A549 (cell line): Measurements from ENCODE around the gene RPL27. TPM values are rescaled to one million over a fixed set of nuclear protein-coding genes. Genes with fewer than 3 reads are reported as not detected.

Source experiments
- ATAC-seq, 2 experiments: fragments of 200-7000 bp in 1 of 2; fragments of >200 bp in 1 of 2; cut with Nextera tagmentation in 1 of 2; cut with Tn5 transposase in 1 of 2; 3 replicates each; pipeline versions ENCODE4 v1.8.0 to v1.9.1; 2018 to 2020; ENCODE audit warnings: mild to moderate bottlenecking in 1 of 2, moderate library complexity in 1 of 2
- CTCF ChIA-PET: fragments of 300-600 bp; sonication (Branson Sonifier 250); formaldehyde crosslinking; extraction: SDS; loops from one replicate; lab custom pipeline; 2021; ENCODE audit warnings: antibody characterized with exemption, inconsistent platforms; lab: Yijun Ruan, JAX
- POLR2A ChIA-PET: fragments of 350-600 bp; formaldehyde crosslinking; extraction: SDS; loops from one replicate; lab custom pipeline; 2021; ENCODE audit warnings: antibody characterized with exemption, inconsistent platforms; lab: Yijun Ruan, JAX
- DNase-seq, 2 experiments: peaks; one replicate each; pipeline versions ENCODE4 v3.0.0 to v3.0.0-alpha.2; 2011 to 2016; ENCODE audit warnings: low read depth in 1 of 2, low spot score in 1 of 2
- FAIRE-seq: peaks from 2 replicates; lab custom pipeline; 2011; peaks lifted over from hg19 to GRCh38; lab: Jason Lieb, UNC
- H3K27ac ChIP-seq, 2 experiments: fragments of >200 bp; sonication (Bioruptor Twin); formaldehyde crosslinking; 3 replicates each; pipeline ENCODE4 v1.5.1; 2016 to 2017
- H3K4me1 ChIP-seq: fragments of >200 bp; sonication (Bioruptor Twin); formaldehyde crosslinking; 3 replicates; pipeline ENCODE4 v1.6.1; 2016
- H3K4me2 ChIP-seq: fragments of >200 bp; sonication (Bioruptor Twin); formaldehyde crosslinking; 3 replicates; pipeline ENCODE4 v1.6.1; 2016
- H3K4me3 ChIP-seq: fragments of >200 bp; sonication (Bioruptor Twin); formaldehyde crosslinking; 3 replicates; pipeline ENCODE4 v1.5.1; 2016
- H3K9me3 ChIP-seq: fragments of >200 bp; sonication (Bioruptor Twin); formaldehyde crosslinking; 3 replicates; pipeline ENCODE4 v1.6.1; 2016
- BHLHE40 ChIP-seq: IDR thresholded peaks from 2 replicates; pipeline ENCODE4 v1.6.1; 2012; ENCODE audit warnings: low read depth, low read length, inconsistent platforms
- CBX2 ChIP-seq: fragments of 200-600 bp; sonication (generic); IDR thresholded peaks from 2 replicates; pipeline ENCODE4 v1.6.1; 2016; ENCODE audit warnings: low read depth, mild to moderate bottlenecking, borderline replicate concordance
- CHD2 ChIP-seq: fragments of 150-350 bp; IDR thresholded peaks from 2 replicates; pipeline ENCODE4 v1.6.1; 2014; ENCODE audit warnings: low read length; ENCODE audit not compliant: partially characterized antibody
- EHF ChIP-seq: fragments of 250-450 bp; sonication (Bioruptor Pico); IDR thresholded peaks from 2 replicates; pipeline ENCODE4 v1.5.0; 2020; ENCODE audit warnings: mild to moderate bottlenecking
- EP300 ChIP-seq, 2 experiments: fragments of >200 bp; sonication (Bioruptor Twin); formaldehyde crosslinking; IDR thresholded peaks; 2 replicates in 1 of 2; 3 replicates in 1 of 2; pipeline ENCODE4 v1.6.1; 2016 to 2017
- HDAC2 ChIP-seq: fragments of 200-600 bp; sonication (generic); IDR thresholded peaks from 2 replicates; pipeline ENCODE4 v1.6.1; 2016
- HOXA7 ChIP-seq: fragments of 250-450 bp; sonication (Bioruptor Pico); IDR thresholded peaks from 2 replicates; pipeline ENCODE4 v1.5.0; 2020; ENCODE audit warnings: mild to moderate bottlenecking, moderate library complexity
- HOXB13 ChIP-seq: fragments of 250-450 bp; sonication (Bioruptor Pico); IDR thresholded peaks from 2 replicates; pipeline ENCODE4 v1.5.0; 2020; ENCODE audit warnings: low read depth, mild to moderate bottlenecking, moderate library complexity
- JUN ChIP-seq, 2 experiments: fragments of >200 bp; sonication (Bioruptor Twin); formaldehyde crosslinking; IDR thresholded peaks; 2 replicates in 1 of 2; 3 replicates in 1 of 2; pipeline ENCODE4 v1.6.1; 2016 to 2017
- KDM5A ChIP-seq: fragments of 200-600 bp; sonication (generic); IDR thresholded peaks from 2 replicates; pipeline ENCODE4 v1.6.1; 2016; ENCODE audit warnings: antibody characterized with exemption, mild to moderate bottlenecking
- MAFK ChIP-seq: fragments of 450-650 bp; IDR thresholded peaks from 2 replicates; pipeline ENCODE4 v1.6.1; 2014; ENCODE audit not compliant: partially characterized antibody
- NFE2L2 ChIP-seq: fragments of 150-350 bp; conservative IDR thresholded peaks from 2 replicates; pipeline ENCODE4 v1.6.1; 2014; ENCODE audit warnings: low read length
- NPAS2 ChIP-seq: fragments of 250-450 bp; sonication (Bioruptor Pico); IDR thresholded peaks from 2 replicates; pipeline ENCODE4 v1.8.0; 2022; ENCODE audit warnings: mild to moderate bottlenecking, moderate library complexity, borderline replicate concordance
- NR3C1 ChIP-seq: fragments of >200 bp; sonication (Bioruptor Twin); formaldehyde crosslinking; IDR thresholded peaks from 3 replicates; pipeline ENCODE4 v1.6.1; 2017
- POLR2AphosphoS2 ChIP-seq: conservative IDR thresholded peaks from 2 replicates; pipeline ENCODE4 v1.6.1; 2012; ENCODE audit warnings: low read length, improper control_type of control experiment, inconsistent platforms
- RCOR1 ChIP-seq: fragments of 150-350 bp; IDR thresholded peaks from 2 replicates; pipeline ENCODE4 v1.6.1; 2014; ENCODE audit warnings: antibody characterized with exemption, low read length, low read depth
- RFX5 ChIP-seq: fragments of 450-650 bp; IDR thresholded peaks from 2 replicates; pipeline ENCODE4 v1.7.1; 2014; ENCODE audit warnings: antibody characterized with exemption, mild to moderate bottlenecking, moderate library complexity
- ZNF302 ChIP-seq: fragments of 250-450 bp; sonication (Bioruptor Pico); IDR thresholded peaks from 2 replicates; pipeline ENCODE4 v1.9.0; 2021; ENCODE audit warnings: inconsistent platforms, mild to moderate bottlenecking, moderate library complexity
- ZSCAN20 ChIP-seq: fragments of 250-450 bp; sonication (Bioruptor Pico); IDR thresholded peaks from 2 replicates; pipeline ENCODE4 v1.8.0; 2022; ENCODE audit warnings: mild to moderate bottlenecking, moderate library complexity
- WGBS: methylation state at CpG from one replicate; pipeline ENCODE4 v1.1.6; 2017; ENCODE audit errors: missing lambda C conversion rate; 5-methylcytosine and 5-hydroxymethylcytosine counted together
- polyA plus RNA-seq, 4 experiments: library from polyadenylated mRNA; depleted of rRNA in 3 of 4; stranded (reverse); fragments of >200 nt; fragmentation: RNase III in 1 of 4; extraction: RNeasy Plus Mini Kit Qiagen cat#74134 plus additional on column Dnase treatment in 1 of 4; gene quantifications; 2 replicates in 3 of 4; 3 replicates in 1 of 4; pipeline ENCODE4 v1.2.3, GENCODE V29; 2011 to 2017
- TF ChIP-seq, protein P1 (sequence below): fragments of 250-450 bp; sonication (Bioruptor Pico); IDR thresholded peaks from 2 replicates; pipeline ENCODE4 v1.5.0; 2021; ENCODE audit warnings: mild to moderate bottlenecking, moderate library complexity, borderline replicate concordance
- TF ChIP-seq, protein P2 (sequence below): IDR thresholded peaks from 2 replicates; pipeline ENCODE4 v1.6.1; 2012
- TF ChIP-seq, protein P3 (sequence below): fragments of >200 bp; sonication (Bioruptor Twin); formaldehyde crosslinking; IDR thresholded peaks from 3 replicates; pipeline ENCODE4 v1.6.1; 2016
- TF ChIP-seq, protein P4 (sequence below): fragments of 250-450 bp; sonication (Bioruptor Pico); IDR thresholded peaks from 2 replicates; pipeline ENCODE4 v1.5.0; 2020; ENCODE audit warnings: low read depth, mild to moderate bottlenecking, moderate library complexity

RPL27 gene
- polyA plus RNA-seq, 2 of the 4 experiments (the other 2 are of a cell fraction), result 2,894 to 5,746 TPM

DNA sequence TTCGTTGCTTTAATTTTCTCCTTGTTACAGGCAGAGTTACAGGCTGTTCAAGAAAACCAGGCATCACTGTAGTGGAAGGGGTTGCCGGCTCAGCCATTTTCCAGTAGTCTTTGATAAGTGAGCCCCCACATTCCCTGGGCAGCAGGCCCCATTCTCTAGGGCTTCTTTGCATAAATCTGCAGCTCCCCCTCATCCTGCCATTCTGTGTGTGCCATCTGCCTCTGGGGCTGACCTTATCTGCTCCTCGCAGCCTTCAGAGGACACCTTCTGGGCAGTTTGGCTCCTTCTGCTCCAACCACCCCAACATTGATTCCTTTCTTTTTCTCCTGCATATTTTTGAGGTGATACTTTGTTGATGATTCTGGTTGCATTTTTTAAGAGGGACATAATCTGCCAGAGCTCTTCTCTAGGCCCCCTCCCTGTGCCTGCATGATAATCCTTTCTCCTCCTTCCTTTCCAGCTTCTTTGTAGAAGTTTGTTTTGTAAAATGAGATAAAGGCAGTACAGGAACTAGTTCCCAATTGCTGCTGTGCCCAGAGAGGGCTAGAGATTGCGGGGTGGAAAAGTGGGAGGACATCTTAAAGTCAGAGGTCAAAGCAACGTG is 43.9 kb downstream of the RPL27 start:
- POLR2A ChIA-PET, result no interaction called here
- FAIRE-seq, result no peak
- ATAC-seq, result no peak; a peak in 2 of 6 replicates
- Histone ChIP-seq H3K4me2 (no peak overlapping the region), H3K4me1 (no peaks in the 10 kb centered on the region), H3K4me3 (no peak overlapping the region), H3K9me3 (no peaks in the 10 kb centered on the region), H3K27ac (no peak overlapping the region)
- 90% methylated on average over 5 of the region's 5 CpGs for WGBS
- TF ChIP-seq CBX2, result no peak
- no peak for TF ChIP-seq POLR2AphosphoS2
- no peak for TF ChIP-seq HOXA7 (CRISPR knock-in tag)
- TF ChIP-seq, protein P1, sequence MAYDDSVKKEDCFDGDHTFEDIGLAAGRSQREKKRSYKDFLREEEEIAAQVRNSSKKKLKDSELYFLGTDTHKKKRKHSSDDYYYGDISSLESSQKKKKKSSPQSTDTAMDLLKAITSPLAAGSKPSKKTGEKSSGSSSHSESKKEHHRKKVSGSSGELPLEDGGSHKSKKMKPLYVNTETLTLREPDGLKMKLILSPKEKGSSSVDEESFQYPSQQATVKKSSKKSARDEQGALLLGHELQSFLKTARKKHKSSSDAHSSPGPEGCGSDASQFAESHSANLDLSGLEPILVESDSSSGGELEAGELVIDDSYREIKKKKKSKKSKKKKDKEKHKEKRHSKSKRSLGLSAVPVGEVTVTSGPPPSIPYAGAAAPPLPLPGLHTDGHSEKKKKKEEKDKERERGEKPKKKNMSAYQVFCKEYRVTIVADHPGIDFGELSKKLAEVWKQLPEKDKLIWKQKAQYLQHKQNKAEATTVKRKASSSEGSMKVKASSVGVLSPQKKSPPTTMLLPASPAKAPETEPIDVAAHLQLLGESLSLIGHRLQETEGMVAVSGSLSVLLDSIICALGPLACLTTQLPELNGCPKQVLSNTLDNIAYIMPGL (CRISPR knock-in tag), result no peak
- no peak for TF ChIP-seq ZSCAN20 (CRISPR knock-in tag)
- no peak for TF ChIP-seq BHLHE40
- TF ChIP-seq RFX5, result no peak
- TF ChIP-seq, protein P2, sequence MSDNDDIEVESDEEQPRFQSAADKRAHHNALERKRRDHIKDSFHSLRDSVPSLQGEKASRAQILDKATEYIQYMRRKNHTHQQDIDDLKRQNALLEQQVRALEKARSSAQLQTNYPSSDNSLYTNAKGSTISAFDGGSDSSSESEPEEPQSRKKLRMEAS, result no peak
- TF ChIP-seq JUN (IDR thresholded peaks at IDR 0.05), result no peak
- no peak for TF ChIP-seq NR3C1
- TF ChIP-seq, protein P3, sequence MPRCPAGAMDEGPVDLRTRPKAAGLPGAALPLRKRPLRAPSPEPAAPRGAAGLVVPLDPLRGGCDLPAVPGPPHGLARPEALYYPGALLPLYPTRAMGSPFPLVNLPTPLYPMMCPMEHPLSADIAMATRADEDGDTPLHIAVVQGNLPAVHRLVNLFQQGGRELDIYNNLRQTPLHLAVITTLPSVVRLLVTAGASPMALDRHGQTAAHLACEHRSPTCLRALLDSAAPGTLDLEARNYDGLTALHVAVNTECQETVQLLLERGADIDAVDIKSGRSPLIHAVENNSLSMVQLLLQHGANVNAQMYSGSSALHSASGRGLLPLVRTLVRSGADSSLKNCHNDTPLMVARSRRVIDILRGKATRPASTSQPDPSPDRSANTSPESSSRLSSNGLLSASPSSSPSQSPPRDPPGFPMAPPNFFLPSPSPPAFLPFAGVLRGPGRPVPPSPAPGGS, result no peak
- TF ChIP-seq NFE2L2, result no peak
- no peak for DNase-seq
- CTCF ChIA-PET, result interaction anchor here (0.7 to 2.1 kb wide), 6 partner anchors 11 to 156 kb away, joined by 3 to 5 read pairs (median 4); no protein-coding TSS in a partner anchor

DNA sequence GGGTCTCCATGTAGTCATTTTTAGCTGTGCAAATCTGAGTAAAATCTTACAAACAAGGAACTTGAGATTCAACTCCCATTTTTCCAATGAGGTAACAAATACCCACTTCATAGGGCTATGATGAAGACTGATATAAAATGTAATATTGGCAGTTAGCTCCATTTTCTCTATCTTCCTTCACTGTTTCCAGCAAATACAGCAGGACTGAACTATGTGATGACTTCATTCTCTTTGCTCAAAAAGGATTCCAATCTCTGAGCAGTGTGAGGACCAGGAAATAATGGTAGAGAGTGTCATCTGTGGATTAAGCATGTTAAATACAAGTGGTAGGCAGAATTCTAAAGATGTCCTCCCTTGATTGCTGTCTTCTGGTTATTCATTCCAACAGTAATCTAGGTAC is 45.1 kb downstream of the RPL27 start:
- no peak overlapping the region for H3K4me2 ChIP-seq
- DNase-seq (no peak), FAIRE-seq (no peak), ATAC-seq (no peak)
- no peaks in the 10 kb centered on the region for H3K9me3 ChIP-seq
- CTCF ChIA-PET, result interaction anchor here (1.6 to 3.3 kb wide), 2 partner anchors 19 to 45 kb away, joined by 4 to 16 read pairs; partner anchors contain the start of genes RND2 and RPL27
- no peaks in the 10 kb centered on the region for H3K4me1 ChIP-seq
- POLR2A ChIA-PET, result no interaction called here
- no peak overlapping the region for H3K27ac ChIP-seq
- no peak overlapping the region for H3K4me3 ChIP-seq
- TF ChIP-seq CHD2, result no peak
- TF ChIP-seq MAFK, result no peak
- TF ChIP-seq NPAS2, result no peak
- TF ChIP-seq RCOR1, result no peak
- no peak for TF ChIP-seq EP300 (IDR thresholded peaks at IDR 0.05)
- TF ChIP-seq, protein P1 (CRISPR knock-in tag), result no peak
- TF ChIP-seq HOXB13 (CRISPR knock-in tag), result no peak
- TF ChIP-seq, protein P4, sequence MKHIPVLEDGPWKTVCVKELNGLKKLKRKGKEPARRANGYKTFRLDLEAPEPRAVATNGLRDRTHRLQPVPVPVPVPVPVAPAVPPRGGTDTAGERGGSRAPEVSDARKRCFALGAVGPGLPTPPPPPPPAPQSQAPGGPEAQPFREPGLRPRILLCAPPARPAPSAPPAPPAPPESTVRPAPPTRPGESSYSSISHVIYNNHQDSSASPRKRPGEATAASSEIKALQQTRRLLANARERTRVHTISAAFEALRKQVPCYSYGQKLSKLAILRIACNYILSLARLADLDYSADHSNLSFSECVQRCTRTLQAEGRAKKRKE (CRISPR knock-in tag), result no peak
- TF ChIP-seq HDAC2, result no peak
- no peak for TF ChIP-seq ZNF302 (CRISPR knock-in tag)
- no peak for TF ChIP-seq EHF (CRISPR knock-in tag)
- no peak for TF ChIP-seq KDM5A
- TF ChIP-seq, all 56 proteins: peak for 0
